Cardiac fibroblast (primary cell): Measurements from ENCODE around the gene LRRC46.

Experiments
- DNase-seq, 2 donors: peaks; one replicate each; pipeline versions ENCODE4 v3.0.0 to v3.0.0-alpha.2; 2010; ENCODE audit warnings: low read depth in 2 of 2
- H3K4me3 ChIP-seq, 2 donors: replicated peaks in 1 of 2; 1 replicate in 1 of 2; 2 replicates in 1 of 2; pipeline ENCODE4 v1.5.1; 2011; ENCODE audit warnings: low read depth in 2 of 2, low read length in 2 of 2, mild to moderate bottlenecking in 2 of 2, moderate library complexity in 1 of 2
- TF ChIP-seq, protein P1 (sequence below): IDR thresholded peaks from one replicate; pipeline ENCODE4 v1.5.1; 2011; ENCODE audit warnings: low read depth, mild to moderate bottlenecking, low read length, inconsistent platforms

The LRRC46 gene

GRCh38 chr17:47815106-47815918 is 16.2 kb upstream of the LRRC46 start:
- TF ChIP-seq, protein P1, sequence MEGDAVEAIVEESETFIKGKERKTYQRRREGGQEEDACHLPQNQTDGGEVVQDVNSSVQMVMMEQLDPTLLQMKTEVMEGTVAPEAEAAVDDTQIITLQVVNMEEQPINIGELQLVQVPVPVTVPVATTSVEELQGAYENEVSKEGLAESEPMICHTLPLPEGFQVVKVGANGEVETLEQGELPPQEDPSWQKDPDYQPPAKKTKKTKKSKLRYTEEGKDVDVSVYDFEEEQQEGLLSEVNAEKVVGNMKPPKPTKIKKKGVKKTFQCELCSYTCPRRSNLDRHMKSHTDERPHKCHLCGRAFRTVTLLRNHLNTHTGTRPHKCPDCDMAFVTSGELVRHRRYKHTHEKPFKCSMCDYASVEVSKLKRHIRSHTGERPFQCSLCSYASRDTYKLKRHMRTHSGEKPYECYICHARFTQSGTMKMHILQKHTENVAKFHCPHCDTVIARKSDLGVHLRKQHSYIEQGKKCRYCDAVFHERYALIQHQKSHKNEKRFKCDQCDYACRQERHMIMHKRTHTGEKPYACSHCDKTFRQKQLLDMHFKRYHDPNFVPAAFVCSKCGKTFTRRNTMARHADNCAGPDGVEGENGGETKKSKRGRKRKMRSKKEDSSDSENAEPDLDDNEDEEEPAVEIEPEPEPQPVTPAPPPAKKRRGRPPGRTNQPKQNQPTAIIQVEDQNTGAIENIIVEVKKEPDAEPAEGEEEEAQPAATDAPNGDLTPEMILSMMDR, result no peak
- no peak for DNase-seq
- H3K4me3 ChIP-seq, result no peak overlapping the region

DNA sequence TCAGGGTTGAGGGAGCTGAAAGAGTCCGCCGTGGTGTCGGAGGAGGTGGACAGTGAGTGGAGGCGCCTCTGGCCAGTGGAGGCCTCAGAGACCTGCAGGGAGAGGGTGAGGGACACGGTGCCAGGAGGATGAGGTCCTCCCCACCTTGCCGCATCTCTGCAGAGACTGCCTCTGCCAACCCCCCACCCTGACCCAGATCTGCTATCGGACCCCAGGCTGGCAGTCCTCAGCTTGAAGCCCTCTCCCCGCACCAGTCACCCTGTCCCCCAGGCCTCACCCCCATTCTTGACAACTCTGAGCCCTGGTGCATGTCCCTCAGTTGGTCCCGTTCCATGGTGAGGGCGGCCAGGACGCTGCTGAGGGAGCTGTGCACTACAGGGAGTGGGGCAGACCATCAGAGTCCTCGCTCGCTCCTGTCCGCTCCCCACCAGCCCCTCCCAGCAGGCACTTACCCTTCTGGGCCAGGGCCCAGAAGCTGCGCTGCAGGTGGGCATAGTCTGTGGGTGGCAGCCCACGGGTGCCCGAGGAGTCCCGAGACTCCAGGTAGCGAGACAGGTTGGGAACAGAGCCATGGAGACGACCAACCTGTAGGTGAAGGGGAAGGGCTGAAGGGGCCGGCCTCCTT is 15.2 kb upstream of the LRRC46 start:
- TF ChIP-seq, protein P1, result no peak
- DNase-seq, result no peak
- H3K4me3 ChIP-seq, result no peak overlapping the region

DNA sequence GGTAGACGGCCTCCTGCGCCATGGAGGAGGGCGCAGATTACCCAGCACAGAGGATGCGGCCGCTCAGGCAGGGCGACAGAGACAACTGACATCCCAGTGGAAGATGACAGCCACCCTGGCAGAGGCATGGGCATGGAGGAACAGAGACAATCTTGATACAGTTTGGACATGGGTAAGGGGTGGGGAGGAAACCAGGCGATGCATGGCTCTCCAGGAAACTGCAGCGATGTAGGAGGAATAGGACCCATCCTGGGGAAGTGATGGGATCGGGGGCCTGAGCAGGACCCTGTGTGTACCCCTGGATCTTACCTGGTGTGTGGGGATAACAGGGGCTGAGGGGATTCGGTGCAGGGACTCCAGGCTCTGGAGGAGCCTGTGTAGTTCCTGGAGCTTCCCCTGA is 14.5 kb upstream of the LRRC46 start:
- TF ChIP-seq, protein P1, result no peak
- no peak overlapping the region for H3K4me3 ChIP-seq
- no peak for DNase-seq

DNA sequence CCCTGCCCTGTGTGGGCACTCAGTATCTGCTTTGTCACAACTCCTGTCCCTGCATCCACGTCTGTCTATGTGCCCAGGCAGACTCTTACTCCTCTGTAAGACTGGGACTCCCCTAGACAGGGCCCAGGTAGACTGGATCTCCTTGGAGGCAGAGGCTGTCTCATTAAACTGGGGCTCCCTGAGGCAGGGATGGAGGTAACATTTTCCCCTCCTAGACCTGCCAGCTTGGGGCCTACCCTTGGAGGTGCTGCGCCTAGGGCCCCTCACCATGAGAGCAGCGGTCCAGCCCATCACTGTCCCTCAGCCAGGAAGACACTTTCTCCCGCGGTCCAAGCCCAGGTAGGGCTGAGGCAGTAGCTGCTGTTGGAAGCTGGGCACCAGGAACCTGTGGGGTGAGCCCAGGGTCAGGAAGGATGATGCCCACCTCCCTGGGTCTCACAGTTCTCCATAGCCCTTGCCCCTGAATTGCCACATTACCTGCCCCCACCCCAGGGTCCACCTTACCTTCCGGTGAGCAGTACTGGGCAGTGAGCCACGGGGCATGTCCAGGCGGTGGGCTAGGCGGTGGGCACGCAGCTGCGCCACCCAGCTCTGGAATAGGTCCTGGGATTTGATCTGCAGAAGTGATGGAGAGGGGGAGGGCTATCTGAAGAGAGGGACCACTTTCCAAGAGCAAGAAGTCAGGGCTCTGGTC is 13.3 kb upstream of the LRRC46 start:
- H3K4me3 ChIP-seq, result no peak overlapping the region
- DNase-seq, result no peak
- TF ChIP-seq, protein P1, result no peak

DNA sequence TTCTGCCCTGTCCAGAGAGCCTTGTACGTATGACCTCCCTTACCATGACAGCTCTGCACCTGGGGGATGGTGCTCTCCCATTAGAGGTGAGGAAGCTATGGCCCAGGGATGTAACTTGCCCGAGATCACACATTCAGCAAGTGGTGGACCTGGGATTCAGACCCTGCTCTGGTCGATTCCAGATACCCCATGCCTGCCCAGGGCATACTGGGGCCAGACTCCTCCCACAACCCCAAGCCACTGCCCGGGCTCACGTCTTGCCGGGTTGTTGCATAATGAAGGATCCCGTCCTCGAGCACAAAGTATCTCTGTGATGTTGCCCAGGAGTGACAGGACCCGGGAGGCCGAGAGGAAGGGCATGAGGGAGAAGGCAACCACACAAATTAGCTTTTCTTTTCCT is 12.0 kb upstream of the LRRC46 start:
- no peak overlapping the region for H3K4me3 ChIP-seq
- TF ChIP-seq, protein P1, result no peak

GRCh38 chr17:47820033-47820789 is 11.3 kb upstream of the LRRC46 start:
- H3K4me3 ChIP-seq, result no peak overlapping the region
- TF ChIP-seq, protein P1, result no peak
- DNase-seq, result no peak

More for the DNA sequence above, 12.0 kb upstream of the LRRC46 start:
- DNase-seq, result no peak
